ENCODE data around the gene PTPRR.

PTPRR gene

GRCh38 chr12:70609739-70610491, 310.6 kb downstream of the PTPRR start:
- Histone ChIP-seq H3K4me2 (ENCODE audit: low read length) (peak overlapping the region; percentile 54), H3K9me3 (ENCODE audit: control insufficient read depth, low read length) (no peaks in the 10 kb centered on the region), H2AFZ (peak overlapping the region; percentile 47), H3K9ac (no peak overlapping the region), H3K4me3 (ENCODE audit: low read depth, low read length) (peak overlapping the region; percentile 51), H3K27me3 (ENCODE audit: control insufficient read depth, insufficient read depth, low read length) (no peaks in the 10 kb centered on the region), H3K36me3 (ENCODE audit: control insufficient read depth, insufficient read depth, low read length) (no peaks in the 10 kb centered on the region), H3K27ac (peak overlapping the region; percentile 17), H3K4me1 (no peaks in the 10 kb centered on the region), H3K79me2 (no peaks in the 10 kb centered on the region)
- no peak for TF ChIP-seq CTCF (IDR thresholded peaks at IDR 0.05)

GRCh38 chr12:70609203-70609602, 311.3 kb downstream of the PTPRR start:
- Histone ChIP-seq H3K4me2 (ENCODE audit: low read length) (peak overlapping the region; percentile 54), H2AFZ (no peak overlapping the region), H3K4me1 (no peaks in the 10 kb centered on the region), H3K4me3 (ENCODE audit: low read depth, low read length) (peak overlapping the region; percentile 51), H3K27me3 (ENCODE audit: control insufficient read depth, insufficient read depth, low read length) (no peaks in the 10 kb centered on the region), H3K36me3 (ENCODE audit: control insufficient read depth, insufficient read depth, low read length) (no peaks in the 10 kb centered on the region), H3K9me3 (ENCODE audit: control insufficient read depth, low read length) (no peaks in the 10 kb centered on the region), H3K79me2 (no peaks in the 10 kb centered on the region), H3K27ac (peak overlapping the region; percentile 17), H3K9ac (no peak overlapping the region)
- TF ChIP-seq CTCF (IDR thresholded peaks at IDR 0.05) = no peak

- no peak overlapping the region for H3K4me3 ChIP-seq (ENCODE audit: low read depth, low read length)
- H3K27ac ChIP-seq = no peak overlapping the region
- H3K27me3 ChIP-seq (ENCODE audit: control insufficient read depth, insufficient read depth, low read length) = no peaks in the 10 kb centered on the region
- no peaks in the 10 kb centered on the region for H3K36me3 ChIP-seq (ENCODE audit: control insufficient read depth, insufficient read depth, low read length)
- no peak overlapping the region for H2AFZ ChIP-seq
- no peaks in the 10 kb centered on the region for H3K4me1 ChIP-seq
- no peak for TF ChIP-seq CTCF (IDR thresholded peaks at IDR 0.05)
- no peak overlapping the region for H3K9ac ChIP-seq
- H3K79me2 ChIP-seq = no peaks in the 10 kb centered on the region
- H3K4me2 ChIP-seq (ENCODE audit: low read length) = no peak overlapping the region
- H3K9me3 ChIP-seq (ENCODE audit: control insufficient read depth, low read length) = no peaks in the 10 kb centered on the region
Observed at GRCh38 chr12:70608184-70608583, 312.4 kb downstream of the PTPRR start.

- H3K27ac ChIP-seq = no peak overlapping the region
- H3K27me3 ChIP-seq (ENCODE audit: control insufficient read depth, insufficient read depth, low read length) = no peaks in the 10 kb centered on the region
- no peak overlapping the region for H3K4me3 ChIP-seq (ENCODE audit: low read depth, low read length)
Observed at GRCh38 chr12:70607107-70607506, 313.4 kb downstream of the PTPRR start.

More at GRCh38 chr12:70607107-70607506, 313.4 kb downstream of the PTPRR start:
- H3K9me3 ChIP-seq (ENCODE audit: control insufficient read depth, low read length) = no peaks in the 10 kb centered on the region
- no peak overlapping the region for H3K4me2 ChIP-seq (ENCODE audit: low read length)
- no peaks in the 10 kb centered on the region for H3K79me2 ChIP-seq
- no peaks in the 10 kb centered on the region for H3K4me1 ChIP-seq
- H2AFZ ChIP-seq = no peak overlapping the region
- no peak overlapping the region for H3K9ac ChIP-seq
- H3K36me3 ChIP-seq (ENCODE audit: control insufficient read depth, insufficient read depth, low read length) = no peaks in the 10 kb centered on the region
- TF ChIP-seq CTCF (IDR thresholded peaks at IDR 0.05) = no peak

All from parathyroid adenoma (tissue), 2 donors.